HG03378 (cell line): Measurements from ENCODE around the gene C17orf75.

ENCODE experiments used
- ATAC-seq: cut with Tn5 transposase; IDR thresholded peaks from one replicate; pipeline ENCODE4 v1.9.1; 2021; ENCODE audit warnings: mild to moderate bottlenecking, moderate library complexity; ENCODE audit not compliant: unreplicated experiment

The C17orf75 gene

GRCh38 chr17:32307658-32308057, 34.3 kb downstream of the C17orf75 start:
- ATAC-seq, result no peak

- no peak for ATAC-seq
Measured at GRCh38 chr17:32305049-32305448, 36.9 kb downstream of the C17orf75 start.

DNA sequence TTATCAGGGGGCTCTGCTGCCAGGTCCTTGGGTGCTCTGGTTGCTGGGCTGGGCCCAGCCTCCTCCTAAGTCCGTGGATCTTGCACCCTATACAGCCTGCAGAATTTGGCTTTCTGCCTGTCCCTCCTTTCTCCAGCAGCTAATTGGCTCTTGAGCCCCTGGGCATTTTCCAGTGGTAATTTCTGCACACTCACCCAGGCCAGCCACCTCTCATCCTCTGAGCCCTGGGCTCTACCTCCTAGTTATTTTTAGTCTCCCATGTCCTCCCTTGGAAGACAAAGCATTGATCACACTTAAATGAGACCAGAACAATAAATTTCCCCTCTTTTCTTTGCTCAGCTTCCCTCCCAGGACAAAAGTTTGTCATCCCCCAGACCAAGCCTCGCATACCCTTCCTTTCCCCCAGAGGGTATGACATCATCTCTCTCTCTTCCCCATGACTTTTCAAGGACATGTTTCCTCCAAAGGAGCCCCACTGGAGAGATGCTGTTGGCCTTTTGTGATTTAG, 38.1 kb downstream of the C17orf75 start:
- no peak for ATAC-seq

- no peak for ATAC-seq
Measured at GRCh38 chr17:32302860-32303649, 38.9 kb downstream of the C17orf75 start.

DNA sequence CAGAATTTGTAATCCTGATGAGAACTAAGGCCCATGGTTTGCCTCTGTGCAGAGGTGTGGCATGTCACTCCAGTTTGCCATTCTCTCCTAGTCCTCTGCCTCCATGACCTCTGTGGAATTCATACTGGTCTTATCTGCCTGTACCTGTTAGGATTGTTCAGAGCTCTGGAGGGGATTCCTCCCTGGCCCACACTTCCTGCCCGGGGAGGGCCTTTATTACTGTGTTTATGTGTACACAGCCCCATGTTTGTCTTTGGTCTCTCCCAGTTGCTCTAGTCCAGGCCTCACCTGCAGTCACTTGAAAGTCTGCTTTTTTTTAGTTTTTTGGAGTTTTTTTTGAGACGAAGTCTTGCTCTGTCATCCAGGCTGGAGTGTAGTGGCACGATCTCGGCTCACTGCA, 39.9 kb downstream of the C17orf75 start:
- ATAC-seq, result no peak

- ATAC-seq, result no peak
Measured at GRCh38 chr17:32299580-32300164, 42.3 kb downstream of the C17orf75 start.

DNA sequence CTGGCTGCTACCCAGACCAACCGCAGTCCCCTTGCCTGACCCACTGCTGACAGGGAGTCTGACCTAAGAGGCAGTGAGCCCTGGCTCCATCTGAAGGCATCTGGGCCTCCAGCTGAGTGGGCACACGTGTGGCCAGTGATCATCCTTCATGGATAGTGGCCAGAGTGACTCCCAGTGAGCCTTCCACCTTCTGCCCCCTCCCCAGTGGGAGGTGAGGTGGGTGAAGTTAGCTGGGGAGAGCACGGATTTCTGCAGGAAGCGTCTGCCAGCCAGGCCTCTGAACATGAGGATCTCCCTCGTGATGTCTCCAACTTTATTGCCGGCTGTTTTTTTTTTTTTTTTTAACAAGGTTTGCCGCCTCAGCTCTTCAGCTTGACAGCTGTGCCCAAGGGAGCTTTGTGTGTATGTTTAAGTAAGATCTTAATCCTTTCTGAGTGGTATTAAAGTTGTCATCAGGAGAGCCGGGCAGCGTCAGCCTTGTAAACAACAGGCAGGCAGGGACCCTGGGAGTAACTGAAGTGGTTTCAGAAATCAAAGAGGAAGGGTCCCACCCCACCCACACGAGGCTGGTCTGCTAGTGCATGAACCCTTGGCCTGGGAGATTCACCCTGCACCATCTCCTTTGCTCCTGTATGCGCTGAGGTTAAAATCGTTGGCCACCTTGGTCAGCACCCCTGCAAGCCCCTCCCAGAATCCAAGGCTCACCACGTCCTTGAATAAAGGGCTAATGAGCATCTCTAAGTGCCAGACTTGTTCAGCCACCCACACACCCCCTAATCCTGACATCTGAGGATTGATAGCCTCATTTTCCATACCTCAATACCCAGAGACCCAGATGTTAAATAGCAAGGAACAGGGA, 43.0 kb downstream of the C17orf75 start:
- no peak for ATAC-seq

DNA sequence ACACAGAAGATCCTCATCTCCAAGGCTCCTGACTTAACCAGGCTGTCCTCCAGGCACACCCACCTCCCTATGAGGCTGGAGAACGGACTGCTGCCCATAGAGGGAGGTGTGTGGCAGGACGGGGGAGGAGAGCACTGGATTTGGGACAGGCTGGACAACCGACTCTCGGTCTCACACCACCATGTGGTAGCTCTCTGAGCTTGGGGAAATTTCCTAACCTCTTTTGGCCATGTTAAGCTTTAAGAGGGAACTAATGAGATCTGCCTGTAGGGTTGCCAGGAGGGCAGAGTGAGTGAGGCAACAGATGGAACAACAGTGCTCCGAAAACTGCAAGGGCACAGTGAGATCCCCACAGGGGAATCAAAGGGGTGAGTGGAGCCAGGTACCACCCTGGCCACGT, 43.7 kb downstream of the C17orf75 start:
- no peak for ATAC-seq

- ATAC-seq, result no peak
Measured at GRCh38 chr17:32297860-32298259, 44.1 kb downstream of the C17orf75 start.

DNA sequence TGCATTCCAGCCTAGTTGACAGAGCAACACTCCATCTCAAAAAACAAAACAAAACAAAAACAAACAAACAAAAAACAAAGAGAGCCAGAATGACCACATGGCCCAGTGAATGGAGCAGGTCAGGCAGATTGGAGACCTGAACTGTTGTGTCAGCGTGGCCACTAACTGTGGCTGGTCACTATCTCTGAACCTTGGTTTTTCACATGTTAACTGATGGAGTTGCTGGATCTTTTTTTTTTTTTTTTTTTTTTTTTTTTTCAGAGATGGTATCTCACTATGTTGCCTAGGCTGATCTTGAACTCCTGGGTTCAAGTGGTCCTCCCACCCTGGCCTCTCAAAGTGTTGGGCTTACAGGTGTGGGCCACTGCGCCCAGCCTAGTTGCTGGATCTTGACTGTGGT, 44.5 kb downstream of the C17orf75 start:
- ATAC-seq, result no peak

- no peak for ATAC-seq
Measured at GRCh38 chr17:32292094-32292493, 49.9 kb downstream of the C17orf75 start.

DNA sequence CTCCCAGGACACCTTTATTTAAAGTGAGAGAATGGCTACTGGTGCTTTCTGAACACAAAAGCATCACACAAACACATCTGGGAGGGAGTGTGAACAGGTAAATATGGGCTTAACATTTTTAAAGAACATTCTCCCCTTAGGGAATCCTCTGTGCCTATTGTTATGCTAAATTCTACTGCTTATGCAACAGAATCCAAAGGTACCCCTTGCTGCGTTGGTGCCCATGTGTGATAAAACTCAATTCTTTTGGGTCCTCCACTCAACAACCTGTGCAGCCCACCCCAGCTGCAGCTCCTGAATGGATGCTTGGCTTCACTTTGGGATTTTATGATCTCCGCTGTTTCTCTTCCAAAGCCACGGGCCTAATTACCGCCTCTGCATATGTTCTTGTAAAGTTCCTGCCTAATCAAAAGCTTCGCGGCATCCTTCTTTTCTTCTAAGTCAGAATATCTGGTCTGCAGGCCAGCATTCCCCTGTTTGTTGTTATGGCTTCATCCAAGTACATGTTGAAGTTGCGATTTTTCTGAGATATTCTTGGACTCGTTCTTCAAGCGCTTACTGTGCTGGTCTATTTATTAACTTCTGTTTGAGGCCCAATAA, 52.4 kb downstream of the C17orf75 start:
- ATAC-seq, result no peak

DNA sequence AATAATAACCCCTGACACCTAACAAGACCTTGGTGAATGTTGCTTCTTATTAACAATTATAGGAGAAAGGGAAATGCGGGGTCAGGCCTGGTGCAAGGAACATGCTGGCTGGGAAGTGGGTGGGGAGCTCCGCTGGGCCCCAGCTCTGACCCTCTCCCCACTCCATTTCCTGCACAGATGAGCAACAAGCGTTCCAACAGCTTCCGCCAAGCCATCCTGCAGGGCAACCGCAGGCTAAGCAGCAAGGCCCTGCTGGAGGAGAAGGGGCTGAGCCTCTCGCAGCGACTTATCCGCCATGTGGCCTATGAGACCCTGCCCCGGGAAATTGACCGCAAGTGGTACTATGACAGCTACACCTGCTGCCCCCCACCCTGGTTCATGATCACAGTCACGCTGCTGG, 53.4 kb downstream of the C17orf75 start:
- ATAC-seq, result no peak

- no peak for ATAC-seq
Measured at GRCh38 chr17:32287804-32288511, 54.0 kb downstream of the C17orf75 start.

DNA sequence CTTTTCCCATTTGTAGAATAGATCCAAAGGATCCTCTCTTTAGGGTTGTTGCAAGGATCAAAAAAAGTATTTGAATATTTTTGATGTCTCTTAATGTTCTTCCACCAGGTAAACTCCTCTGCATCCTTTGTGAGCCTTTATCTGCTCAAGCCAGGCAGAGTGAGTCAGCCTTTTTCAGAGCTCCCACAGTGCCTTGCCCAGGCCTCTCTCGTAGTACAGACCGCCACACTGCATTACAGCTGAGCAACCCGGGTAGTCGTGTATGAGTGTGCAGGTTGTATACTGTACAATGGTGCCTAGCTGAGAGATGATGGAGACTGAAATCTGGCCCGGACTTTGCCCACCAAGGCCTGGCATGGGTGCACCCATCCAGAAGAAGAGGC, 55.5 kb downstream of the C17orf75 start:
- ATAC-seq, result no peak

GRCh38 chr17:32285746-32286517, 56.0 kb downstream of the C17orf75 start:
- ATAC-seq, result no peak

GRCh38 chr17:32285306-32285705, 56.7 kb downstream of the C17orf75 start:
- ATAC-seq, result no peak

GRCh38 chr17:32283745-32284201, 58.2 kb downstream of the C17orf75 start:
- no peak for ATAC-seq

GRCh38 chr17:32281011-32281451, 60.9 kb downstream of the C17orf75 start:
- ATAC-seq, result no peak
